Activated T-cell treated with anti-CD3 and anti-CD28 coated beads for 48 hours (primary cell): ENCODE measurements around the gene SNAPC4.

ENCODE experiments used
- DNase-seq: peaks from one replicate; pipeline ENCODE4 v3.0.0-alpha.2; 2020; ENCODE audit warnings: low read depth

SNAPC4 gene

DNA sequence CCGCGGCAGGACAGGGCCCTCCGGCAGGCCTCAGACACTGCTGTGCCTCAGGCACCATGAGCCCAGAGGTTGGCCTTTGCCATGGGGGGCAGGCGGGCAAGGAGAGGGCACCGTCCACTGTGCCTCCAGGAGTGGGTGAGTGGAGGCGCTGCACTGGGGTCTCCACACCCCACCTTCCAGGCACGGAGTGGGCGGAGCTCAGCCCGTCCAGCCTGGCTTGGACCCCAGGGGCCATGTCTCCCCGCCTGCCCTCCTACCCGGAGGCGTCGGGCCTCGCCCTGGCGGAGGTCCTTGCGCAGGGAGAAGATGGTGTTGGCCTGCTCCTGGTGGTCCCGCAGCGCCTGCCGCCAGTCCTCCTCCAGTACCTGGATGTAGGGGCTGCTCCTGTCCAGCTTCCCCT is 29.9 kb downstream of the SNAPC4 start:
- DNase-seq, result no peak

DNA sequence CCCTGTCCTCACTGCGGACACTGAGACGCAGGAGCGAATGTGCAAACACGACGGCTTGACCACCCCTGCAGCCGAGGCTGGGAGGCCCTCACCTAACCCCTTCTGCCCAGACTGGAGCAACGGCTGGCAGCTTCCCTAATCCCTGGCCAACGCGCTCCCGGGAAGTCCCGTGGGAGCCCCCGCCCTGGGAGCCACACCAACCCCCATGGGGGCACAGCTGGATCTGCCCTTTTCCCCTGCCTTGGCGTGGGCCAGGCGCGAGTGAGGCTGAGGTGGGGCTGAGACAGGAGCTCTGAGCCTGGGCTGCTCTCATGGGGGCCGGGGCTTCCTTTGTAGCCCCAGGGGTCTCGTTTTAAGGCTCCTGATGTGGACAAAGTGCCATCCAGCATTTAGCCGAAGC is 31.8 kb downstream of the SNAPC4 start:
- no peak for DNase-seq

DNA sequence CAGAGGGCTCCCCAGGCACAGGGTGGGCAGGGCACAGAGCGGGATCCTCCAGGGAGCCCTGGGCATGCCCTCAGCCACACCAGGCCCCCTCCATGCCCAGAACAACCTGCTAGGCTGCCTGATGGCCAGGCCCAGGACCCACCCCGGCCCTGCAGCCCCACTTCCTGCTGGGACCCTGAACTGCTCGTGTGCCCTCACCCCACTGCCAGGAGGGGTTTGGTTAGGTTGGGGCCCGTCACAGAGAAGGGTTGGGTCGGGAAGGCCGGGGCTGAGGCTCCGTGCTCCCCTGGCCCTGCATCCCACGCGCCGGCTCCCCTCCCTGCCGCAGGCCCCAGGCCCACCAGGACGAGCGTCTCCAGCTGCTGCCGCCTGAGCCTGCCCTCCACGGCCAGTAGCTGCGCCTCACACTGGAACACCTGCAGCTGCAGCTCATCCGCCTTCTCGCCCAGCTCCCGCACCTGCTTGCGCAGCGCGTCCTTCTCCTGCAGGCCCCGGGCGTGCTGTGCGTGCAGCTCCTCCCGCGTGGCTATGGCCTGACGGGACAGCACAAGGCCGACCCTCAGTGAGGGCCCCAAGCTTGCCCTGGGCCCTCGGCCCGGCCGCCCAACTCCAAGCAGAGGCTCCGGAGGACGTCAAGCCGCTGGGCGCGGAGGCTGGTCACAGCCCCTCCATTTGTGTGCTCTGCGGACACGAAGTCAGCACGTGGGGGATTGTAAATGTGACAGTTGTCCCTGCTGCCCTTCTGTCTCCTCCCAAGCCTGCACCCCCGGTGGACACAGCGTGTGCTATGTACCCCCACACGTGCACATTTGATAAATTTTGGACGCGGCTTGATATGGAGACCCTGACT is 32.4 kb downstream of the SNAPC4 start:
- no peak for DNase-seq

DNA sequence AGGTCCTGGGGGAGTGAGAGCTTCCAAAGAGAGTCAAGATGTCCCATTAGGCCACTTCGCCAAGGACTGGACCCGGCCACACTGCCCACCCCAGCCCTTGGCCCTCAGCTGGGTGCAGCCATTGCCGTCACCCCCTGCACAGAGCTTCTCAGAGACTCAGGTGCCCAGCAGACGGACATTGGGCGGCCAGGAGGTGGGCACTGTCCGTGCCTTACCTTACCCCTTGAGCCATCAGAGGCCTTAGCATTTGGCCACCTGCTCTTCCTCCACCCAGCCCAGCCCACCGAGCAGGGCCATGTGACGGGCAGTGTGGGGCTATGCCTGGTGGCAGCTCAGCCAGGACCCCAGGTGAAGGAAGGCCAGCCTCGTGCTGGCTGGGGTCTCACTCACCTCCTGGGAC is 33.1 kb downstream of the SNAPC4 start:
- DNase-seq, result no peak

- DNase-seq, result no peak
Observed at GRCh38 chr9:136365775-136366222, 34.2 kb downstream of the SNAPC4 start.

- no peak for DNase-seq
Observed at GRCh38 chr9:136364942-136365774, 34.8 kb downstream of the SNAPC4 start.

- DNase-seq, result no peak
Observed at GRCh38 chr9:136363949-136364748, 35.8 kb downstream of the SNAPC4 start.

GRCh38 chr9:136363106-136363948 is 36.6 kb downstream of the SNAPC4 start, which contains the start of gene DNLZ:
Gene DNLZ, minus strand, starts transcription at chr9:136363744. Its CDS starts 30 bp downstream, at chr9:136363714.
- peak; percentile 96 for DNase-seq

DNA sequence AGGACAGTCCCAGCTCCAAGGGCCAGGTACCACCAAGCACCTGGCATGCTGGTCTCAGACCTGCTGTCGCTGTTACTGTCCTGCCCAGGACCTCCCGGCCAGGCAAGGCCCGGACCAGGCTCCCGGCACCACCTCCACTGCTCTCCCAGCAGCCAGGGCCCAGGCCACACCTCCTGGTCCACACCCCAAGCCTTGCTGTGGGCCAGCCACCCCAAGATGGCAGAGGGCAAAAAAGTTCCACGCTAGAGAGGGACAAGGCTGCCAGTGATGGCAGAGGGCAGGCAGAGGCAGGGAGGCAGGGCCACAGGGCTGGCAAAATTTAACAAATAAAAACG is 37.6 kb downstream of the SNAPC4 start:
- no peak for DNase-seq

DNA sequence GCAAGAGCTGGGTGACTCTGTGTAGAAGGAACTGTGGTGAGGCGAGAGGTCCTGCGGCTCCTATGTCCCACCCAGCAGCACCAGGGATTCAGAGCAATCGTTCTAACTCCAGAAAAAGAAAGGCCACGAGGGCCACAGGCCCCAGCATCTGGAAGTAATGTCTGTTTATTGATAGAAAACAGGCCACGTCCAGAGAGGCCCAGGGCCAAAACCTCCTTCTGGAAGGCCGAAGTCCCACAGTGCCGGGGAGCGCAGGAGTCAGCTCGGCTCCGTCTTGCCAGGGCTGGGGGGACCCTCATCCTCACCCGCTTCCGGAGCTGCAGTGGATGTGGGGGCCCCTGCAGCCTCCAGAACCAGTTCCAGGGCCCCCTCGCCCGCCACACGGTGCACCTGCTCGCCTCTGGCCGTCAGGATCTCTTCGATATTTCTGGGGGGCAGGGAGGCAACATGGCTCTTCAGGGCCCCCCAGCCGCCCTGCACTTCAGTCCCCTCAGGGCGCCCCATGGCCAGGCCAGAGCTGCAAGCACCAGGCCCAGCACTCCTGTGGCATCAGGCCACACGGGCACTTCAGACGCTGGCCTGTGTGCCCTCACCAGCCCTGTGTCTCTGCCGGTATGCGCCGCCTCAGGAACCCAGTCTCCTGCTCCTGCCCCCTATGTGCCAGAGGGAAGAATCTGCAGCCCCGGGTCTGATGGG is 38.1 kb downstream of the SNAPC4 start:
- no peak for DNase-seq

DNA sequence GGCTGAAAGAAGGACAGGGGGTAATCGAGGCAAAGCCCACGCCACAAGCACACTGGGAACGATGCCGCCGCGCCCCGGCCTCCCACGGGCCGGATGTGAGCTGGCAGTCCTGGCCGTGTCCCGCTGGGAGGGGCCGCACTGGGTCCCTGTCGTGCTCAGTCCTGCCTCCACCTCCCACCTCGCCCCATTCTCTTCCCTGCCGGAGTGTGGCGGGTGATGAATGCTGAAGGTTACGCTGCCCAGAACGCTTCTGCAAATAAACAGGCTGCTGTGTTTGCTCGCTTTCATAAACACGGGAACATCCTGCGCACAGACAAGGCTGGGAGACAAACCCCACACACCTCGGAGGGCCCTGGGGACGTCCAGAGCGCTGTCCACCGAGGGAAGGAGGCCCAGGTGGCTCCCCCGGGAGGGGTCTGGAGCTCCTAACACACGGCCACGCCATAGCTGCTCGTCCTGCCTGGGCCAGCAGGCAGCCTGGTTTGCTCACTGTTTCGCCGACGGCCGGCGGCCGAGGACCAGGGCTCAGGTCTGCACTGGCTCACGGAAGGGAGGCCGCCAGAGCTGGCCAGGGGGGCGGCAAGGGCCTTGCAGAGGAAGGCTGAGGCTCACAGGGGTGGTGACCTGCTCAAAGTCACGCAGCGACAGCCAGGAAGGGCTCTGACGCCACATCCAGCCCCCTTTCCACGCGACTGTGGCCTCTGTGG is 38.8 kb downstream of the SNAPC4 start:
- no peak for DNase-seq

DNA sequence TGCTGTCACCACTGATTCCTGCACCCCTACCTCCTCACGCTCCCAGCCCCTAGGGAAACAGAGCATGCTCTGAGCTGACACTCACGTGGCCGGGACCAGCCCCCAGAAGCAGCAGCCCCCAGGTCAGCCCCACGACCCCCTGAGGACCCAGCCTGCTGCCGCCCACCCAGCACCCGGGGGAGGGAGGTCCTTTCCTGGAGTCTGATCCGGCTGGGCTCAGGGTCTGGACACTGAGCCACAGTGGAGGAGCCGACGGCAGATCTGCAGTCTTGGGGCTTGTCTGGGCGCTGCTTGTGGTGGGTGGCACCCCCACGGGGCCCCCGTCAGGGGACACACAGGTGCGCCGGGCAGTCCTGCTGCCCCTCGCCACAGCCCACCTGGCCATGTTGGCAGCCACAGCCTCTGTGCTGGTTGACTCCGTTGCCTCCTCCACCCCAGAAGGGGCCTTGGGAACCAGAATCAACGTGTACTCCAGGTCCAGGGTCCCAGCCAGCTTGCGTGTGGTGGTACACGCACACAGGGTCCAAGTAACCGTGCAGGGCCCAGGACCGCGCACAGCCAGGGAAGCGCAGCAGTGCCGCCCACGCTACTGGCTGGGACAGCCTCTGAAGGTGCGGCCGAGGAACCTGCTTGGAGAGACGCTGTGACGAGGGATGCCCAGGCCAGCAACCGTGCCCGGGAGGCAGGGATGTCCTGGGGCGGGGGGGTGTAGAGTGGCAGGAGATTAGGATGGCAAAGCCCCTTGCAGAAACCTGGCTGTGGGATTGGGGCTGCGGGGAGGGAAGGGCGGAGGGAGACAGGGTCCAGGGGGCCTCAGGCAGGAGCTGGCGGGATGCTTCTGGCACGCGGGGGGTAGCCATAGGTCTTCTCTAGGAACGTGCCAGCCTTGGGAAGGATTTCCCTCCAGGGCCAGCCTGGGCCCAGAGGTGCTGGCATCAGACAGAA is 39.9 kb downstream of the SNAPC4 start:
- no peak for DNase-seq

- no peak for DNase-seq
Observed at GRCh38 chr9:136358888-136359287, 41.1 kb downstream of the SNAPC4 start.

- no peak for DNase-seq
Observed at GRCh38 chr9:136358016-136358415, 42.0 kb downstream of the SNAPC4 start.

DNA sequence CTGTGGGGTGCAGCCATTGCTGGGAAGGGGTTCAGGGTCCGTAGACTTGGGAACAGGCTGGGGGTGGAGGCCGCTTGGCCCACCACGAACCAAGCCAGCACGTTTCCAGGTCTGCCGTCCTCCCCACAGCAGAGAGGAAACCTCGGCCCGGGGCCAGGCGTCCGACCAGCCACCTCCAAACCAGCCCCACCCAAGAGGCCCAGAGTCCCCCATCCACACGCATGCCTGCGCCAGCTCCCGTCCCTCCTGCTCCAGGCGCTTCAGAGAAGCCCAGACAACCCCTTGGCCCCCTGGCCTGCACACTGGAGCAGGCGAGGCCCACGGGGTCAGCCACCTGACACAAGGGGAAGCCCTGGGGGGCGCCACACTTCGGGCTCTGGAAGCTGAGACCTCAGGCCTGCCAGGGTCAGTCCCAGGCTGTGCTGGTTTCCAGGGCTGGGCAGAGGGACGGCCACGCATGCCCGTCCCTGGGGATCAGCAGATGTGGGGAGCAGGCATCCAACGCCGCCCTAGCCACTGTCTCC is 42.7 kb downstream of the SNAPC4 start:
- no peak for DNase-seq

- no peak for DNase-seq
Observed at GRCh38 chr9:136355616-136356557, 44.1 kb downstream of the SNAPC4 start.

- no peak for DNase-seq
Observed at GRCh38 chr9:136354592-136355085, 45.3 kb downstream of the SNAPC4 start.
